ENCODE measurements around the gene ADORA3.

The ADORA3 gene

DNA sequence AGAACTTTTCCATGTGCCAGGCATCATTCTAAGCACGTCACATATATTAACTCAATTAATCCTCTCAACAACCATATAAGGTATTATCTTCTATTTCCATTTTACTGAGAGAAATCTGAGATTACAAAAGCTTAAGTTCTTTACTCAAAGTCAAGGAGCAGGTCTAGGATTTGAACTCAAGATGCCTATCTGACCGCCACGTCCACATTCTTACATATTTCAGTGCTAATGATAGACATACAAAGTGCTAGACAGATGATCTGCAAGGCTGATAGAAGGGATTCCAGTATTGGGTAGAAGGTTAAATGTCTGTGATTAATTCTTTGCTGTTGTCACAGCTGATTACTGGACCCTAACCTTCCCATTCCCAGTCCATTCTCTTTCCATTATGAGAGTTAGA, 49.7 kb downstream of the ADORA3 start:
- H3K4me1 ChIP-seq = peaks cover 26% of the 10 kb centered on the region
- H3K36me3 ChIP-seq = peaks cover 79% of the 10 kb centered on the region
- TF ChIP-seq Cebpa-rat (IDR thresholded peaks at IDR 0.05) = no peak

DNA sequence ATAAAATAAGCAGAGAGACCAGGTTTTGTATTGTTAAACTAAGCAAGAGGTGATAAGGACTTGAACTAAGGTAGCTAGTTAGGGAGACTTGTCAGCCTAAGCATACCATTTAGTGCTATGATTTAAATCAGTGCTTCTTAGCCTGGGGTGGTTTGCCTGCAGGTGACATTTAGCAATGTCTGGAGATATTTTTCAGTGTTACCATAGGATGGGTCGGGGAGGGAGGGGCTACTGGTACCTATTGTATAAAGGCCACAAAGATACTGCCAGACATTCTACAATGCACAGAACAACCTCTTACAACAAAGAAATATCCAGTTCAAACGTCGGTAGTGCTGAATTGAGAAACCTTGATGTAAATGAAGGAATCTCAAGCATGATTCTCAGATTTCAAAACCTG, 50.9 kb downstream of the ADORA3 start:
- H3K4me1 ChIP-seq = peaks cover 36% of the 10 kb centered on the region
- no peaks in the 10 kb centered on the region for H3K9me3 ChIP-seq
- H3K4me3 ChIP-seq = no peak overlapping the region
- H3K27ac ChIP-seq = no peak overlapping the region
- no peak for TF ChIP-seq Cebpa-rat (IDR thresholded peaks at IDR 0.05)
- peaks cover 32% of the 10 kb centered on the region for H4K20me1 ChIP-seq
- no peaks in the 10 kb centered on the region for H3K27me3 ChIP-seq
- no peak overlapping the region for H3K4me2 ChIP-seq
- H3K9ac ChIP-seq = no peak overlapping the region
- peaks cover 69% of the 10 kb centered on the region for H3K36me3 ChIP-seq

More for the DNA sequence above, 49.7 kb downstream of the ADORA3 start:
- Histone ChIP-seq H4K20me1 (peaks cover 32% of the 10 kb centered on the region), H3K9me3 (no peaks in the 10 kb centered on the region), H3K4me2 (no peak overlapping the region), H3K9ac (no peak overlapping the region), H3K27ac (no peak overlapping the region), H3K4me3 (no peak overlapping the region), H3K27me3 (no peaks in the 10 kb centered on the region)

DNA sequence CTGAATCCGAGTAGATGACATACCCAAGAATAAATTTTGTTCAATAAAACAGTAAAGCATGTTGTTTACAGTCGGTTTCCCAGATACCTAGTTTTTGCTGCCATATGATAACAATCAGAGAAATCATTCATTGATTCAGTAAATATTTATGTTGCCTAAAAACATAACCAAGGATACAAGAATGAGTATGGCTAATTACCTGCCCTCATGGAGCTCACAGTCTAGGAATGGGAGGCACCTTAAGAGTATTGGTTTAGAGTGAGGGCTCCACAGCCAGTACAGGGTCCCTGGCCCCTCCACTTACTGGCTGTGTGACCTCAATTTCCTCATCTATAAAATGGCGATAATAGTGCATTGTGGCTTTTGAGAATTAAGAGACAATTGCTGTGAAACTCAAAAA, 53.2 kb downstream of the ADORA3 start:
- H3K4me1 ChIP-seq = peaks cover 48% of the 10 kb centered on the region
- H3K36me3 ChIP-seq = peaks cover 70% of the 10 kb centered on the region
- H3K4me2 ChIP-seq = peak overlapping the region; percentile 93

DNA sequence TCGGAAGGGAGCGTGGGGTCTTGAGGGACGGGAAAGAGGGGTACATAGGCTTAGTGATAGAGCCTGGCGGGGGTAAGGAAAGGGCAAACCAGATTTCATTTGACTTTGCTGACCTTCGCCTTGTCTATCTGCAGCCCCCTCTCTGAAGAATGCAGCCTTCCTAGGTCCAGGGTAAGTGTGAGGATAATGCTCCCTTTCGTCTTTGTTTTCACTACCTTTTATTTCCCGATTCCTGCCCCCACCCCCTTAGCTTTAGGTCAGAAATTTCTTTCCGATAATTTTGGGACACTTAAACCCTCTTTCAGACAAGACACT, 53.8 kb downstream of the ADORA3 start:
- Histone ChIP-seq H3K36me3 (peaks cover 70% of the 10 kb centered on the region), H3K9me3 (no peaks in the 10 kb centered on the region), H4K20me1 (peaks cover 35% of the 10 kb centered on the region), H3K4me1 (peaks cover 48% of the 10 kb centered on the region), H3K4me3 (peak overlapping the region; percentile 89), H3K27me3 (no peaks in the 10 kb centered on the region), H3K27ac (peak overlapping the region; percentile 92), H3K9ac (peak overlapping the region; percentile 95), H3K4me2 (peak overlapping the region; percentile 93)
- no peak for TF ChIP-seq Cebpa-rat (IDR thresholded peaks at IDR 0.05)

More for the DNA sequence above, 53.2 kb downstream of the ADORA3 start:
- H4K20me1 ChIP-seq = peaks cover 39% of the 10 kb centered on the region
- H3K9ac ChIP-seq = peak overlapping the region; percentile 95
- peak overlapping the region; percentile 92 for H3K27ac ChIP-seq
- H3K27me3 ChIP-seq = no peaks in the 10 kb centered on the region
- no peak for TF ChIP-seq Cebpa-rat (IDR thresholded peaks at IDR 0.05)
- H3K9me3 ChIP-seq = no peaks in the 10 kb centered on the region
- H3K4me3 ChIP-seq = peak overlapping the region; percentile 89
